ENCODE measurements around the gene SLC25A45.

The SLC25A45 gene

GRCh38 chr11:65382033-65382803 lies at the start of gene SLC25A45:
TSS of gene SLC25A45 (minus strand) at chr11:65382646. CDS start at chr11:65381951, 695 bp downstream.
- peak; percentile 47 for DNase-seq

GRCh38 chr11:65431451-65432099 lies 49.1 kb upstream of the SLC25A45 start:
- no peak for DNase-seq

- DNase-seq = no peak
Observed at GRCh38 chr11:65430406-65431217, 48.2 kb upstream of the SLC25A45 start.

GRCh38 chr11:65429724-65430405 lies 47.4 kb upstream of the SLC25A45 start:
- DNase-seq = peak; percentile 59

GRCh38 chr11:65429068-65429681 lies 46.7 kb upstream of the SLC25A45 start:
- peak; percentile 48 for DNase-seq

GRCh38 chr11:65428578-65429067 lies 46.2 kb upstream of the SLC25A45 start:
- DNase-seq = no peak

- DNase-seq = no peak
Observed at GRCh38 chr11:65427691-65428577, 45.5 kb upstream of the SLC25A45 start.

GRCh38 chr11:65426839-65427690 lies 44.6 kb upstream of the SLC25A45 start:
- no peak for DNase-seq

- DNase-seq = no peak
Observed at GRCh38 chr11:65425971-65426838, 43.8 kb upstream of the SLC25A45 start.

- DNase-seq = no peak
Observed at GRCh38 chr11:65425105-65425970, 42.9 kb upstream of the SLC25A45 start.

GRCh38 chr11:65424205-65425104 lies 42.0 kb upstream of the SLC25A45 start:
- peak; percentile 46 for DNase-seq

GRCh38 chr11:65423516-65424204 lies 41.2 kb upstream of the SLC25A45 start:
- DNase-seq = no peak

GRCh38 chr11:65422633-65423515 lies 40.4 kb upstream of the SLC25A45 start, which contains the start of gene NEAT1:
TSS of gene NEAT1 (plus strand) at chr11:65422798.
- DNase-seq = peak; percentile 91

GRCh38 chr11:65421794-65422632 lies 39.6 kb upstream of the SLC25A45 start:
- DNase-seq = peak; percentile 91
